Endothelial cell of umbilical vein (primary cell): ENCODE results near the gene PCNX1. TPM values are rescaled to one million over a fixed set of nuclear protein-coding genes. Genes with fewer than 3 reads are reported as not detected.

Source experiments
- BruUV-seq: library from RNA; stranded (reverse); fragments of 400-500 nt; replicated peaks from 2 replicates; lab custom pipeline; 2021; lab: Mats Ljungman, UMichigan
- CTCF ChIA-PET: fragments of 300-600, 350-600 bp; sonication (Branson Sonifier 250); formaldehyde crosslinking; loops from one replicate; lab custom pipeline; 2021; ENCODE audit warnings: antibody characterized with exemption, inconsistent platforms; lab: Charles Lee
- POLR2A ChIA-PET: fragments of 300-600, 350-600 bp; sonication (Branson Sonifier 250); formaldehyde crosslinking; loops from one replicate; lab custom pipeline; 2021; ENCODE audit warnings: antibody characterized with exemption, inconsistent platforms; lab: Charles Lee
- DNase-seq: peaks from one replicate; pipeline ENCODE4 v3.0.0-alpha.2; 2011; ENCODE audit warnings: low read depth, low spot score
- FAIRE-seq: peaks from 2 replicates; lab custom pipeline; 2011; peaks lifted over from hg19 to GRCh38; lab: Jason Lieb, UNC
- H2AFZ ChIP-seq: 2 replicates; pipeline ENCODE4 v1.6.0; 2012; ENCODE audit warnings: low read depth, low read length, control low read depth, inconsistent platforms
- H3K27ac ChIP-seq: 2 replicates; pipeline ENCODE4 v1.5.1; 2011; ENCODE audit warnings: low read depth, mild to moderate bottlenecking, control low read depth, low read length, moderate library complexity; ENCODE audit not compliant: insufficient read depth
- H3K27me3 ChIP-seq, 2 experiments: 2 replicates each; pipeline versions ENCODE4 v1.6.0 to v1.6.1; 2011; ENCODE audit warnings: low read length in 2 of 2, mixed read lengths in 1 of 2; ENCODE audit not compliant: control insufficient read depth in 2 of 2, insufficient read depth in 2 of 2
- H3K36me3 ChIP-seq, 2 experiments: 2 replicates in 1 of 2; 3 replicates in 1 of 2; pipeline ENCODE4 v1.5.1; 2011; ENCODE audit warnings: low read length in 2 of 2, mild to moderate bottlenecking in 1 of 2, moderate library complexity in 1 of 2; ENCODE audit not compliant: control insufficient read depth in 2 of 2, insufficient read depth in 2 of 2; ENCODE audit errors: extremely low read depth in 1 of 2
- H3K4me1 ChIP-seq: 3 replicates; pipeline ENCODE4 v1.5.1; 2011; ENCODE audit warnings: mild to moderate bottlenecking, low read length; ENCODE audit not compliant: control insufficient read depth, insufficient read depth; ENCODE audit errors: extremely low read depth
- H3K4me2 ChIP-seq: 2 replicates; pipeline ENCODE4 v1.6.1; 2011; ENCODE audit warnings: low read length, control low read depth, mixed read lengths; ENCODE audit not compliant: insufficient read depth
- H3K4me3 ChIP-seq, 3 experiments: fragments of 200-600 bp in 1 of 3; sonication (generic), shearing (Covaris generic) in 1 of 3; replicated peaks in 1 of 3; 2 replicates each; pipeline ENCODE4 v1.5.1; 2011 to 2016; ENCODE audit warnings: control low read depth in 3 of 3, low read length in 3 of 3, mild to moderate bottlenecking in 2 of 3, inconsistent platforms in 1 of 3, low read depth in 1 of 3, moderate library complexity in 1 of 3; ENCODE audit not compliant: insufficient read depth in 1 of 3
- H3K79me2 ChIP-seq: 2 replicates; pipeline ENCODE4 v1.6.0; 2012; ENCODE audit warnings: low read length, inconsistent platforms; ENCODE audit not compliant: control insufficient read depth, insufficient read depth
- H3K9ac ChIP-seq: replicated peaks from 2 replicates; pipeline ENCODE3; 2011; ENCODE audit warnings: low read length, control low read depth; ENCODE audit not compliant: insufficient read depth; ENCODE audit errors: extremely low read depth
- H3K9me1 ChIP-seq: replicated peaks from 3 replicates; pipeline ENCODE4 v1.6.0; 2011; ENCODE audit warnings: mild to moderate bottlenecking, low read length; ENCODE audit not compliant: control insufficient read depth, insufficient read depth; ENCODE audit errors: extremely low read depth
- H3K9me3 ChIP-seq: replicated peaks from 2 replicates; pipeline ENCODE4 v1.5.1; 2012; ENCODE audit warnings: low read length, inconsistent platforms; ENCODE audit not compliant: control insufficient read depth, insufficient read depth
- H4K20me1 ChIP-seq: replicated peaks from 2 replicates; pipeline ENCODE3; 2011; ENCODE audit warnings: mild to moderate bottlenecking, low read length; ENCODE audit not compliant: control insufficient read depth, insufficient read depth; ENCODE audit errors: extremely low read depth
- CTCF ChIP-seq, 2 donors: IDR thresholded peaks; 1 replicate in 1 of 2; 2 replicates in 1 of 2; pipeline ENCODE4 v1.5.1; 2011; ENCODE audit warnings: low read length in 2 of 2, mild to moderate bottlenecking in 2 of 2, moderate library complexity in 2 of 2, control low read depth in 1 of 2, inconsistent platforms in 1 of 2, low read depth in 1 of 2; ENCODE audit not compliant: insufficient read depth in 1 of 2; ENCODE audit errors: extremely low read depth in 1 of 2
- EZH2 ChIP-seq: IDR thresholded peaks from 2 replicates; pipeline ENCODE4 v1.6.1; 2012; ENCODE audit warnings: borderline replicate concordance, low read depth, mild to moderate bottlenecking, moderate library complexity, low read length, inconsistent platforms; ENCODE audit not compliant: severe bottlenecking
- FOS ChIP-seq: IDR thresholded peaks from 2 replicates; pipeline ENCODE4 v1.6.1; 2011; ENCODE audit warnings: mild to moderate bottlenecking, low read length, moderate library complexity, borderline replicate concordance; ENCODE audit not compliant: insufficient read depth
- GATA2 ChIP-seq: IDR thresholded peaks from 2 replicates; pipeline ENCODE4 v1.7.0; 2011; ENCODE audit warnings: low read depth, mild to moderate bottlenecking, moderate library complexity, mixed read lengths, low read length; ENCODE audit not compliant: insufficient read length, insufficient read depth
- JUN ChIP-seq: IDR thresholded peaks from 2 replicates; pipeline ENCODE4 v1.6.1; 2011; ENCODE audit warnings: borderline replicate concordance, low read depth; ENCODE audit not compliant: insufficient read length, insufficient read depth
- MYC ChIP-seq: IDR thresholded peaks from one replicate; pipeline ENCODE4 v1.6.1; 2011; ENCODE audit warnings: mild to moderate bottlenecking, low read depth, low read length
- POLR2A ChIP-seq: IDR thresholded peaks from 2 replicates; pipeline ENCODE4 v1.6.1; 2012; ENCODE audit warnings: low read depth, mild to moderate bottlenecking, control low read depth, low read length
- dilution Hi-C: fragments of 300-500 bp; cut with MboI; formaldehyde crosslinking; loops from one replicate; pipeline ENCODE4 v1.15.0; 2019; ENCODE audit warnings: low sequenced_read_pairs; ENCODE audit not compliant: extremely low pct_ligation_motif_present
- intact Hi-C: fragments of 100-400 bp; cut with micrococcal nuclease; formaldehyde crosslinking; loops from one replicate; pipeline ENCODE4 v1.10.0; 2022
- polyA plus RNA-seq, 4 experiments: library from polyadenylated mRNA; depleted of rRNA in 3 of 4; stranded (reverse) in 3 of 4; unstranded in 1 of 4; fragments of >200 nt; gene quantifications; 2 replicates each; pipeline versions ENCODE4 v1.2.1 to v1.2.3, GENCODE V29; 2011 to 2012; ENCODE audit warnings: missing spikeins in 1 of 4
- total RNA-seq: library from RNA; stranded (reverse); gene quantifications from 2 replicates; pipeline ENCODE4 v1.2.3, GENCODE V29; 2021
- TF ChIP-seq, protein P1 (sequence below): IDR thresholded peaks from 2 replicates; pipeline ENCODE4 v1.6.1; 2011; ENCODE audit not compliant: insufficient read depth, insufficient read length

Gene PCNX1
- total and polyA plus RNA-seq, 2 donors (not counting 3 experiments of a cell fraction or from before 2014, with no cell fraction given), result 21.4 to 40.5 TPM

DNA sequence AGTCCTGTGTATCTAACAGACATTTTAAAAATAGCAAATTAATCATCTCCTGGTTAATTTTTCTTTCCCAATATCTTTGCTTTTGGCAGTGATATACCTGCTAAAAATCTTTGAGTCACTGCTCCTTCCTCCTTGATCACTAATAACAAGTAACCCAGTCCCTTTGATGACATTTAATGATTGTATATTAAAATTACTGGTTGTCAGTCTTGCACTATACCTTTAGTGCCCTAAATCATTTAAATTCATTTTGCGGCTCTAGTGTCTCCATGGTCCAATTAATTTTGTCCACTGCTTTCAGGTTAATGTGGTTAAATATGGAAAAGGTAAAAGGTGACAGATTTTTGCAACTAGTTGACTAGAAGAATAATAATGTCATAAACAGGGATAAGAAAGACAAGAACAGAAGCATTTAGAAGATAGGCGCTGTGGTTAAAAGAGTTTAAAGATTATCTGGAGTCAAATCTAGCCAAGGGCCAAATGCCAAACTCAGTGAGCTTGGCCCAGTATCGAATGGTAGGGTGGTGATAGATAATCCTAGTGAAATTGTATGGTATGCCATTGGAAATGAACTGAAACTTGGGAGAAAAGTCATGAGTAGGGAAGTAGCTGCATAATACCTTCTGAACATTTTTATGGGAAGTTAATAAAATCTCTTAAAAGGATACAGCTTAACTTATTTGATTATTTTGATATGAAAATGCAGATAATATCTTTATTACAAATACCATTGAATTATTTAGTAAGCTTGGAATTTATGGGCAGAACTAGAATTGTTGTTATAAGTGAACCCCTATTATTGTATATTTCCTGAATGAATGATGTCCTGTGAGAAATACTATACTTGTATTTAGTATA, 115.0 kb downstream of the PCNX1 start:
- Histone ChIP-seq H3K27ac (peak overlapping the region; percentile 61), H3K27me3 (no peaks in the 10 kb centered on the region), H3K9me1 (no peaks in the 10 kb centered on the region), H3K4me2 (peak overlapping the region; percentile 83), H3K79me2 (no peaks in the 10 kb centered on the region), H3K36me3 (no peaks in the 10 kb centered on the region), H3K9ac (peak overlapping the region; percentile 29), H2AFZ (no peak overlapping the region), H4K20me1 (no peaks in the 10 kb centered on the region), H3K9me3 (no peaks in the 10 kb centered on the region), H3K4me3 (no peak overlapping the region), H3K4me1 (peaks cover 22% of the 10 kb centered on the region)
- TF ChIP-seq, protein P1, sequence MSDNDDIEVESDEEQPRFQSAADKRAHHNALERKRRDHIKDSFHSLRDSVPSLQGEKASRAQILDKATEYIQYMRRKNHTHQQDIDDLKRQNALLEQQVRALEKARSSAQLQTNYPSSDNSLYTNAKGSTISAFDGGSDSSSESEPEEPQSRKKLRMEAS, result no peak
- no peak for TF ChIP-seq MYC
- TF ChIP-seq GATA2, result no peak
- dilution Hi-C loops, result no loop called here
- FAIRE-seq, result no peak
- DNase-seq, result no peak
- ChIA-PET POLR2A (no interaction called here), CTCF (interaction anchor here (0.6 to 2.1 kb wide), 6 partner anchors 10 to 731 kb away, joined by 3 to 5 read pairs (median 5); no protein-coding TSS in a partner anchor)
- TSS peak; percentile 34 for BruUV-seq
- intact Hi-C loops, result no loop called here

DNA sequence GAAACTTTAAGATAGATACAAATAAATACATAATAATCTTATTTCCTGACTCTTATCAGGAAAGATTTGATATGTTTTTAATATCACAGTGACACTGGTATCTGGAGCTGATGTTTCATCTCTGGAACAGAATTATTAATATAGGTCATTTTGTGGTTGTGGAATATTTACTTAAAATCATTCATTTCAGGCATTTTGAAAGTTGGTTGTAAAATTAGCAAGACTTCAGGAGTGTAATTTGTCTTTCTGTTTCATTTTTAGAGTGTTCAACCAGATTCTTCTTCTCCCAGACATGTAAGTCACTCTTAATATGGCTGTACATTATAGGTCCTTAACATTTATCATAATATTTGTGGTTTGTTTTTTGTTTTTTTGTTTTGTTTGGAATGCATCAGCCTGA, 115.7 kb downstream of the PCNX1 start:
- TF ChIP-seq CTCF (IDR thresholded peaks at IDR 0.05; ENCODE audit: extremely low read depth in 1 of 2, insufficient read depth in 1 of 2, low read depth in 1 of 2, low read length in 2 of 2) (no peak), EZH2 (no peak), JUN (no peak), FOS (no peak), POLR2A (no peak), GATA2 (no peak)
- TF ChIP-seq, protein P1, result no peak
- DNase-seq (no peak), FAIRE-seq (no peak)
- BruUV-seq, result no TSS peak
- Histone ChIP-seq H3K9ac (no peak overlapping the region), H2AFZ (no peak overlapping the region), H3K36me3 (no peaks in the 10 kb centered on the region), H3K27ac (no peak overlapping the region), H3K4me2 (peak overlapping the region; percentile 83), H3K79me2 (no peaks in the 10 kb centered on the region), H3K27me3 (no peaks in the 10 kb centered on the region), H3K9me3 (no peaks in the 10 kb centered on the region), H4K20me1 (no peaks in the 10 kb centered on the region), H3K4me3 (no peak overlapping the region), H3K4me1 (peaks cover 22% of the 10 kb centered on the region), H3K9me1 (no peaks in the 10 kb centered on the region)
- ChIA-PET POLR2A (no interaction called here), CTCF (interaction anchor here (0.6 to 2.1 kb wide), 7 partner anchors 10 to 730 kb away, joined by 3 to 5 read pairs (median 5); no protein-coding TSS in a partner anchor)
- intact Hi-C loops (no loop called here), dilution Hi-C loops (no loop called here)
